HCT116 (cell line): ENCODE measurements around the gene PDZD8. TPM values are rescaled to one million over a fixed set of nuclear protein-coding genes. Genes with fewer than 3 reads are reported as not detected.

ENCODE experiments used
- ATAC-seq: fragments of 200-7000 bp; cut with Tn5 transposase; 2 replicates; pipeline ENCODE4 v1.9.1; 2020; ENCODE audit warnings: mild to moderate bottlenecking, moderate library complexity
- BruUV-seq: library from RNA; stranded (reverse); fragments of 400-500 nt; replicated peaks from 2 replicates; lab custom pipeline; 2021; lab: Mats Ljungman, UMichigan
- CTCF ChIA-PET: fragments of 300-600 bp; sonication (Branson Sonifier 250); formaldehyde crosslinking; loops from one replicate; lab custom pipeline; 2021; ENCODE audit warnings: antibody characterized with exemption; lab: Charles Lee
- POLR2A ChIA-PET: fragments of 300-600, 350-600 bp; sonication (Branson Sonifier 250); formaldehyde crosslinking; loops from one replicate; lab custom pipeline; 2021; ENCODE audit warnings: antibody characterized with exemption; lab: Charles Lee
- RAD21 ChIA-PET, 2 experiments: fragments of 300-600 bp; sonication (Branson Sonifier 250); formaldehyde crosslinking; loops; one replicate each; lab custom pipeline; 2023; ENCODE audit warnings: low total read pairs in 2 of 2; ENCODE audit not compliant: uncharacterized antibody in 2 of 2, unreplicated experiment in 2 of 2, low non-redundant PET in 1 of 2; lab: Charles Lee
- DNase-seq: peaks from one replicate; pipeline ENCODE4 v3.0.0-alpha.2; 2010; ENCODE audit warnings: low read depth, low spot score
- H2AFZ ChIP-seq: fragments of 200-600 bp; shearing (Covaris generic), sonication (generic); 2 replicates; pipeline ENCODE4 v1.6.1; 2017; ENCODE audit warnings: low read depth, mixed run types, mixed read lengths, antibody characterized with exemption, low read length; ENCODE audit not compliant: poor library complexity, severe bottlenecking
- H3K27ac ChIP-seq: 2 replicates; pipeline ENCODE4 v1.5.1; 2012; ENCODE audit warnings: low read depth, low read length
- H3K27me3 ChIP-seq: fragments of 200-600 bp; sonication (generic); 2 replicates; pipeline ENCODE4 v1.6.1; 2016; ENCODE audit warnings: mixed run types, low read length, mixed read lengths; ENCODE audit not compliant: insufficient read depth
- H3K36me3 ChIP-seq, 2 experiments: fragments of 200-500 bp in 1 of 2; fragments of 200-600 bp in 1 of 2; sonication (Bioruptor generic) in 1 of 2; sonication (generic) in 1 of 2; 2 replicates each; pipeline versions ENCODE4 v1.5.1 to v1.6.1; 2014 to 2016; ENCODE audit warnings: low read length in 2 of 2, inconsistent platforms in 1 of 2, mixed read lengths in 1 of 2, mixed run types in 1 of 2; ENCODE audit not compliant: insufficient read depth in 2 of 2, control insufficient read depth in 1 of 2
- H3K4me1 ChIP-seq, 2 experiments: fragments of 200-600 bp in 1 of 2; sonication (generic) in 1 of 2; 2 replicates each; pipeline versions ENCODE4 v1.5.1 to v1.6.1; 2012 to 2017; ENCODE audit warnings: low read length in 2 of 2, inconsistent platforms in 1 of 2, mild to moderate bottlenecking in 1 of 2, mixed read lengths in 1 of 2, mixed run types in 1 of 2, moderate library complexity in 1 of 2; ENCODE audit not compliant: insufficient read depth in 2 of 2, control insufficient read depth in 1 of 2
- H3K4me2 ChIP-seq: fragments of 200-600 bp; sonication (generic); 2 replicates; pipeline ENCODE4 v1.6.1; 2017; ENCODE audit warnings: mixed run types, low read length, mixed read lengths
- H3K4me3 ChIP-seq, 2 experiments: fragments of 200-600 bp in 1 of 2; sonication (generic) in 1 of 2; replicated peaks in 1 of 2; 2 replicates each; pipeline ENCODE4 v1.5.1; 2011 to 2016; ENCODE audit warnings: low read length in 2 of 2, control low read depth in 1 of 2, low read depth in 1 of 2, mild to moderate bottlenecking in 1 of 2, mixed read lengths in 1 of 2, mixed run types in 1 of 2
- H3K79me2 ChIP-seq: fragments of 200-600 bp; sonication (generic); 2 replicates; pipeline ENCODE4 v1.6.1; 2017; ENCODE audit warnings: mild to moderate bottlenecking, mixed run types, low read length, moderate library complexity, mixed read lengths; ENCODE audit not compliant: insufficient read depth
- H3K9ac ChIP-seq: fragments of 200-600 bp; sonication (generic); 2 replicates; pipeline ENCODE4 v1.6.1; 2016; ENCODE audit warnings: low read length, mixed read lengths
- H3K9me2 ChIP-seq: fragments of 200-600 bp; sonication (generic), shearing (Covaris generic); 2 replicates; pipeline ENCODE4 v1.6.1; 2017; ENCODE audit warnings: mixed run types, mild to moderate bottlenecking, moderate library complexity; ENCODE audit not compliant: insufficient read depth
- H3K9me3 ChIP-seq, 2 experiments: fragments of 200-500 bp in 1 of 2; fragments of 200-600 bp in 1 of 2; sonication (Bioruptor generic) in 1 of 2; sonication (generic) in 1 of 2; 2 replicates each; pipeline ENCODE4 v1.6.1; 2014 to 2017; ENCODE audit warnings: low read length in 2 of 2, mixed read lengths in 2 of 2, inconsistent platforms in 1 of 2, low read depth in 1 of 2, mild to moderate bottlenecking in 1 of 2, mixed run types in 1 of 2, moderate library complexity in 1 of 2; ENCODE audit not compliant: control insufficient read depth in 1 of 2, insufficient read depth in 1 of 2
- H4K20me1 ChIP-seq: fragments of 200-600 bp; sonication (generic), shearing (Covaris generic); 2 replicates; pipeline ENCODE4 v1.6.1; 2017; ENCODE audit warnings: mixed run types, mild to moderate bottlenecking, moderate library complexity; ENCODE audit not compliant: insufficient read depth
- CBX3 ChIP-seq: IDR thresholded peaks from 2 replicates; pipeline ENCODE4 v1.6.1; 2012; ENCODE audit warnings: low read depth
- CEBPB ChIP-seq: IDR thresholded peaks from 2 replicates; pipeline ENCODE4 v1.6.1; 2012; ENCODE audit warnings: low read depth
- EGR1 ChIP-seq: IDR thresholded peaks from 2 replicates; pipeline ENCODE4 v1.6.1; 2012; ENCODE audit warnings: low read depth
- EZH2phosphoT487 ChIP-seq: fragments of 200-600 bp; IDR thresholded peaks from 2 replicates; pipeline ENCODE4 v1.6.1; 2018; ENCODE audit warnings: antibody characterized with exemption, borderline replicate concordance
- FOSL1 ChIP-seq: IDR thresholded peaks from 2 replicates; pipeline ENCODE4 v1.6.1; 2012; ENCODE audit warnings: low read depth
- POLR2A ChIP-seq: IDR thresholded peaks from 2 replicates; pipeline ENCODE4 v1.7.0; 2011; ENCODE audit warnings: borderline replicate concordance; ENCODE audit not compliant: insufficient read depth, insufficient read length; ENCODE audit errors: extremely low read depth
- SIN3A ChIP-seq: IDR thresholded peaks from 2 replicates; pipeline ENCODE4 v1.6.1; 2012; ENCODE audit warnings: low read depth
- SRF ChIP-seq: IDR thresholded peaks from 2 replicates; pipeline ENCODE4 v1.6.1; 2012; ENCODE audit warnings: low read depth
- intact Hi-C: fragments of 100-400 bp; cut with micrococcal nuclease; formaldehyde crosslinking; loops from 2 replicates; pipeline ENCODE4 v1.10.0; 2022
- total RNA-seq: library from RNA; stranded (reverse); gene quantifications from one replicate; pipeline ENCODE4 v1.2.1, GENCODE V29; 2021; ENCODE audit not compliant: unreplicated experiment
- TF ChIP-seq, protein P1 (sequence below): IDR thresholded peaks from 2 replicates; pipeline ENCODE4 v1.6.1; 2011; ENCODE audit warnings: mild to moderate bottlenecking, low read length, moderate library complexity; ENCODE audit not compliant: insufficient replicate concordance; ENCODE audit errors: extremely low read depth

Gene PDZD8
- total RNA-seq, 1 experiment from 2014 or later = 61.7 TPM

DNA sequence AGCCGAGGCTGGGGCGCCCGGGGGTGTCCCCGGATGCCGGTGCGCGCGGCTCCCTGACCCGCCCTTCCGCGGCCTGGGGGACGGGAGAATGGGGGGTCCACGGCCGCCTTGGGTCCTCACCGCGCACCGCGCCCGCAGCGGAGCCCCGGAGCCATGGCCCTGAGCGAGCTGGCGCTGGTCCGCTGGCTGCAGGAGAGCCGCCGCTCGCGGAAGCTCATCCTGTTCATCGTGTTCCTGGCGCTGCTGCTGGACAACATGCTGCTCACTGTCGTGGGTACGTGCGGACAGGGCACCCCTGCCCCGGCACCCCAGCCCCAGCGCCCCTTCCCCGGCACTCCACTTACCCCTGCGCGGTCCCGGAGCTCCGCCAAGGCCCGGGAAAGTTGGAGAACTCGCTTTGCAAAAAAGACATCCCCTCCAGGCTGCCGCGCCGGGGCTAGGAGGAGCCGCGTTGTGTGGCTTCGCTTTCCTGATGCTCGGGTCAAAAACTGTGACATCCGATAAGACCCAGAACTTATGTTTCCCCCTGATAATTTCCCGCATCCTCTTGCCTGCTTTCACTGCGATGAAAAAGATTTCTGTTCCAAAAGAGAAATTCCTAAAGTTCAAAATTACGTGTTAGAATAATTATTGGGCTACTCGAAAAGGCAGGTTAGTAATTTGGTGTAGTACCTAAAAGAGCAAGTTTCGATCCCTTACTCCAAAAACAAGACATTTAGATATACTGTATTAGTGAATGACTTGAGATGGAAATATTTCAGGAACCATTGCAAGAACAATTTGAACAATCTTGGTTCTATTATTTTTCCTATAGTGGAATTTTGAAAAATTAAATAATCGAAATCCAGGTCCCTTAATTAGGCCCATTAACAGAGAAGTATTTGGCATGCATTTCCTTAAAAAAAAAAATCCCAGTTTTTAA is 133.4 kb downstream of the PDZD8 start:
- intact Hi-C loops = no loop called here
- DNase-seq = no peak
- no peaks in the 10 kb centered on the region for H3K79me2 ChIP-seq
- H3K4me2 ChIP-seq = no peak overlapping the region
- no peak overlapping the region for H3K4me3 ChIP-seq
- RAD21 ChIA-PET = no interaction called here
- no peak overlapping the region for H2AFZ ChIP-seq
- ATAC-seq = no peak
- no peak overlapping the region for H3K9ac ChIP-seq
- no peak for TF ChIP-seq FOSL1
- TF ChIP-seq CEBPB = no peak
- TF ChIP-seq SRF = no peak
- no peak for TF ChIP-seq POLR2A
- no peak for TF ChIP-seq EZH2phosphoT487
- no peak for TF ChIP-seq CBX3
- no peak for TF ChIP-seq EGR1
- TF ChIP-seq, protein P1, sequence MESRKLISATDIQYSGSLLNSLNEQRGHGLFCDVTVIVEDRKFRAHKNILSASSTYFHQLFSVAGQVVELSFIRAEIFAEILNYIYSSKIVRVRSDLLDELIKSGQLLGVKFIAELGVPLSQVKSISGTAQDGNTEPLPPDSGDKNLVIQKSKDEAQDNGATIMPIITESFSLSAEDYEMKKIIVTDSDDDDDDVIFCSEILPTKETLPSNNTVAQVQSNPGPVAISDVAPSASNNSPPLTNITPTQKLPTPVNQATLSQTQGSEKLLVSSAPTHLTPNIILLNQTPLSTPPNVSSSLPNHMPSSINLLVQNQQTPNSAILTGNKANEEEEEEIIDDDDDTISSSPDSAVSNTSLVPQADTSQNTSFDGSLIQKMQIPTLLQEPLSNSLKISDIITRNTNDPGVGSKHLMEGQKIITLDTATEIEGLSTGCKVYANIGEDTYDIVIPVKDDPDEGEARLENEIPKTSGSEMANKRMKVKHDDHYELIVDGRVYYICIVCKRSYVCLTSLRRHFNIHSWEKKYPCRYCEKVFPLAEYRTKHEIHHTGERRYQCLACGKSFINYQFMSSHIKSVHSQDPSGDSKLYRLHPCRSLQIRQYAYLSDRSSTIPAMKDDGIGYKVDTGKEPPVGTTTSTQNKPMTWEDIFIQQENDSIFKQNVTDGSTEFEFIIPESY = no peak
- TF ChIP-seq SIN3A = no peak
- TF ChIP-seq, all 23 proteins: peak for 0
- no peaks in the 10 kb centered on the region for H3K9me2 ChIP-seq
- no peak overlapping the region for H3K27ac ChIP-seq
- H3K4me1 ChIP-seq = no peaks in the 10 kb centered on the region
- 0 out of 2 replicates have a peak, but pooled peaks cover 8% of the 10 kb centered on the region for H3K27me3 ChIP-seq
- no TSS peak for BruUV-seq
- no peaks in the 10 kb centered on the region for H3K9me3 ChIP-seq
- no peaks in the 10 kb centered on the region for H3K36me3 ChIP-seq
- ChIA-PET CTCF (interaction anchor here (1.4 to 1.9 kb wide), 2 partner anchors 15 to 201 kb away, joined by 4 to 6 read pairs; no protein-coding TSS in a partner anchor), POLR2A (no interaction called here)
- H4K20me1 ChIP-seq = no peaks in the 10 kb centered on the region
